HG02571 (cell line): ENCODE data around the gene CENPU.

Experiments used
- ATAC-seq: cut with Tn5 transposase; IDR thresholded peaks from one replicate; pipeline ENCODE4 v1.9.1; 2021; ENCODE audit warnings: mild to moderate bottlenecking, moderate library complexity; ENCODE audit not compliant: unreplicated experiment

The CENPU gene

GRCh38 chr4:184645904-184646610 lies 87.8 kb downstream of the CENPU start:
- no peak for ATAC-seq

GRCh38 chr4:184644553-184645307 lies 89.2 kb downstream of the CENPU start:
- no peak for ATAC-seq
